HG03159 (cell line): ENCODE data around the gene NDE1.

Experiments used
- ATAC-seq: cut with Tn5 transposase; IDR thresholded peaks from one replicate; pipeline ENCODE4 v1.9.1; 2021; ENCODE audit warnings: mild to moderate bottlenecking, moderate library complexity; ENCODE audit not compliant: unreplicated experiment

Gene NDE1

GRCh38 chr16:15765116-15765515, 115.1 kb downstream of the NDE1 start:
- ATAC-seq: no peak

GRCh38 chr16:15765880-15766279, 115.8 kb downstream of the NDE1 start:
- peak; percentile 90 for ATAC-seq

GRCh38 chr16:15766918-15767317, 116.9 kb downstream of the NDE1 start:
- ATAC-seq: no peak

GRCh38 chr16:15768201-15768600, 118.2 kb downstream of the NDE1 start:
- no peak for ATAC-seq

- no peak for ATAC-seq
Observed at GRCh38 chr16:15769239-15769638, 119.2 kb downstream of the NDE1 start.

GRCh38 chr16:15770107-15770506, 120.1 kb downstream of the NDE1 start:
- ATAC-seq: no peak

- ATAC-seq: no peak
Observed at GRCh38 chr16:15770512-15770911, 120.5 kb downstream of the NDE1 start.

GRCh38 chr16:15771694-15772093, 121.6 kb downstream of the NDE1 start:
- no peak for ATAC-seq

- ATAC-seq: no peak
Observed at GRCh38 chr16:15772579-15773293, 122.7 kb downstream of the NDE1 start.

- no peak for ATAC-seq
Observed at GRCh38 chr16:15773968-15774367, 123.9 kb downstream of the NDE1 start.

GRCh38 chr16:15775209-15775608, 125.2 kb downstream of the NDE1 start:
- no peak for ATAC-seq

GRCh38 chr16:15775663-15776304, 125.7 kb downstream of the NDE1 start:
- ATAC-seq: no peak
